ENCODE data around the gene NPAS2.

Gene NPAS2

DNA sequence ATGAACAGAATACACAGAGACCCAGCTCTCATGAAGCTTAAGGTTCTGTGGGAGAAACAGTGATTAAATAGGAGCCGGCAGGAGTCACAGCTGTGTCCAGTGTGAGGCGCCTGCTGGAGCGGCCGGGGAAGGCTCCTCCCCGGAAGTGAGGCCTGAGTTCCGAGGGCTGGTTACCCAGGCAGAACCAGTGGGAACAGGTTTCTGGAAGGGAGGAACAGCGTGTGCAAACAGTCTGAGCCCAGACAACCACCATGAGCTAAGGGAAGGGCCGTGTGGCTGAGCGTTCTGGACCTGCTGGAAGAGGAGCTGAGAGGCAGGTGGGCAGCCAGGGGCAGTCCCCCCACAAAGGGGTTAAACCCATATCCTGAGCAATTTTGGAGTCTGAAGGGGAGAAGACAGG, 26.0 kb upstream of the NPAS2 start:
- TF ChIP-seq CTCF (IDR thresholded peaks at IDR 0.05; ENCODE audit: low read depth, low read length) = no peak
- DNase-seq (ENCODE audit: extremely low read depth, low read depth) = no peak

DNA sequence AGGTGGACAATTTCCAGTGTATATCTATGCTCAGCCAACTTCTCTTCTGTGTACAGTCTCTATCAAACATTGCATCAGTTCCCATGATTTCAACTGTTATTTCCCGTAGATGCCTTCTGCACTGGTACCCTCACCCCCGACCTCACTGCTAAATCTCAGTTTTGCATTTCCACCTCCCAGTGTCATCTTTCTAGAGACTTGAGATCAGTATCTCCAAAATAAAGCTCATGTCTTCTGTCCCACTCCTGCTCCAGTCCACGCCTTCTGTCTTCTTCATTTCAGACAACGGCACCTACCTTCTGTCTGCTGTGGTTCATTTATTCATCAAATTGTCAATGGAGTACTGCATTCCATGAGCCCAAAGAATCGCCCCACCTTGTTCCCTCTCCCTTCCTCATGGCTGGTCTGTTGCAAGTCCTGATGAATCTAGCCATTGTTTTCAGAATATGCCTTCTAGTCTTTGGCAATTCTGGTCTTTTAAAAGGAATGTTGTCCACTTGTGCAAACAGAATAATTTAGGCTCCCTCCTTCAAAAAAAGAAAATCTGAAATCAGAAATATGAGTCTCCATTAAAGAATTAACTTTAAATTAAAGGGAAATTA, 23.3 kb upstream of the NPAS2 start:
- no peak for DNase-seq (ENCODE audit: extremely low read depth, low read depth)
- TF ChIP-seq CTCF (IDR thresholded peaks at IDR 0.05; ENCODE audit: low read depth, low read length) = no peak

GRCh38 chr2:100799686-100800085, 20.3 kb upstream of the NPAS2 start:
- no peak for TF ChIP-seq CTCF (IDR thresholded peaks at IDR 0.05; ENCODE audit: low read depth, low read length)
- DNase-seq (ENCODE audit: extremely low read depth, low read depth) = no peak

DNA sequence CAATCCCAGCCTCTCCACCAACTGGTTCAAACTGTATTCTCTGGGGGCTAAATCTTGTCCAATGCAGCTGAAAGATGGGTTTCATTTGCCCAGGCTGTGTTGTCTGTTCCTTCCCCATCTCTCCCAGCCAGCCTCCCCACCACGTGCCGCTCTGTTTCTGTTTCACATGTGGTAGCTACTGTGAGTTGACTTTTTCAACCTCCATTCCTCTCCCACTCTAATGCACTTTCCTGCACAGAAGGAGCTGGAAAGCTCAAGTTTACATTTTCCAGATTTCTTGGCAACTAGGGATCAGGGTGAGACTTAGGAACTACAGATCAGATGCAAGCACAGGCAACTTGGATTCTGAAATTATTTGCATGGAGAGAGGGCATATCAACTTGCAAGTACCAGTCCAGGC, 19.0 kb upstream of the NPAS2 start:
- DNase-seq (ENCODE audit: extremely low read depth, low read depth) = no peak
- TF ChIP-seq CTCF (IDR thresholded peaks at IDR 0.05; ENCODE audit: low read depth, low read length) = no peak

- DNase-seq (ENCODE audit: extremely low read depth, low read depth) = no peak
Measured at GRCh38 chr2:100801402-100801801, 18.5 kb upstream of the NPAS2 start.

DNA sequence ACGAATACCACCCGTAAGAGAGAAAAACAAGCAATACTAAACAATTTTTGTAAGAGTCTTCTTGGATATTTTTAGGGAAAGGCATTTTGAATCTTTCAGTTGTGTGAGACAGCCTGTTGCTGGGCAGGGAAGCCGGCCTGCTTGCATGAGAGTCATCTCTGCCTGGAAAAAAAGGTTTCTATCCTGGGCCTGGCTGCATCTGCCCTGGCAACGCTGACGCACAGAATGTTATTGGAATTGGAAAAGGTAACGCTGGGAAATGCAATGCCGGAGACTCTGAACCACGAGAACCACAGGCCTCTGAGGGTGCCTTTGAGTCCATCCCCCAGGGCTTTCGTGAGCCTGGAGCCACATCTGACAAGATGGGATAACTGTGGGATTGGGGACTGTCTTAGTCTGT, 17.9 kb upstream of the NPAS2 start:
- DNase-seq (ENCODE audit: extremely low read depth, low read depth) = no peak
- TF ChIP-seq CTCF (IDR thresholded peaks at IDR 0.05; ENCODE audit: low read depth, low read length) = no peak

More at GRCh38 chr2:100801402-100801801, 18.5 kb upstream of the NPAS2 start:
- TF ChIP-seq CTCF (IDR thresholded peaks at IDR 0.05; ENCODE audit: low read depth, low read length) = no peak

DNA sequence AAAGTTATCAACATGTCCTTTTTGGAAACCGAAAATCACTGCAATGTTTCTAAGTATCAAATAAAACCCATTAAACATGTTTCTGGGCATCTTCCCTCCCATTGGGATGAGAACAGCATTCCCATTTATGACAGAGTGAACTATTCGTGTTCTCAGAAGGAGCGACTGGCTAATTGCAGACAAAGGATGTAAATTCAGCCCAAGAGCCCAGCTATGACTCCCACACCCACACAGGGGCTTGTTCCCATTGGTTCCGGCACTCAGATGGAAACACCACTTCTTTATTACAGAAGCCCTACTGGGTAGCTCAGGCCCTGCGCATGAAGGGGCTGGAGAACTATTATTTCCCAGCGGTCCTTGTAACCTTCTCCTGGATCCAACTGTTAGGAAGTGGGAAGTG, 16.6 kb upstream of the NPAS2 start:
- no peak for TF ChIP-seq CTCF (IDR thresholded peaks at IDR 0.05; ENCODE audit: low read depth, low read length)
- no peak for DNase-seq (ENCODE audit: extremely low read depth, low read depth)

All from AG09319 (cell line).